B cell (primary cell): Measurements from ENCODE around the gene MRTFA.

Source experiments
- EZH2 ChIP-seq: IDR thresholded peaks from 2 replicates; pipeline ENCODE4 v1.6.1; 2012; ENCODE audit warnings: borderline replicate concordance, low read depth, mild to moderate bottlenecking, moderate library complexity, low read length; ENCODE audit not compliant: insufficient read depth, poor library complexity, severe bottlenecking
- TF ChIP-seq, protein P1 (sequence below): fragments of 200-600 bp; IDR thresholded peaks from one replicate; pipeline ENCODE4 v1.8.0; 2022; ENCODE audit warnings: antibody characterized with exemption, mild to moderate bottlenecking

DNA sequence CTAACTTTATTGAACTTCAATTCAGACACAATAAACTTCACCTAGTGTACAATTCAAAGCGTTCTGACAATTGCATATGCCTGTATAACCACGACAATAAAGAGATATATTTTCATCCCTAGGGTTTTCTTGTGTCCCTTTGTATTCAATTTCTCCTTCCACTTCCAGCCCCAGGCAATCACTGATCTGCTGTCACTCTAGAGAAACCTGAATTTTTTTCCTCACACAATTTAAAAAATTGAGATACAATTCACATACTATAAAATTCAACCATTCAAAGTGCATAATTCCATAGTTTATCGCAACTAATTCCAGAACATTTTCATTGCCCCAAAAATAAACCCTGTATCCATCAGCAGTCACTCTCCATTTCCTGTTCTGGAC, 116.6 kb downstream of the MRTFA start:
- TF ChIP-seq, protein P1, sequence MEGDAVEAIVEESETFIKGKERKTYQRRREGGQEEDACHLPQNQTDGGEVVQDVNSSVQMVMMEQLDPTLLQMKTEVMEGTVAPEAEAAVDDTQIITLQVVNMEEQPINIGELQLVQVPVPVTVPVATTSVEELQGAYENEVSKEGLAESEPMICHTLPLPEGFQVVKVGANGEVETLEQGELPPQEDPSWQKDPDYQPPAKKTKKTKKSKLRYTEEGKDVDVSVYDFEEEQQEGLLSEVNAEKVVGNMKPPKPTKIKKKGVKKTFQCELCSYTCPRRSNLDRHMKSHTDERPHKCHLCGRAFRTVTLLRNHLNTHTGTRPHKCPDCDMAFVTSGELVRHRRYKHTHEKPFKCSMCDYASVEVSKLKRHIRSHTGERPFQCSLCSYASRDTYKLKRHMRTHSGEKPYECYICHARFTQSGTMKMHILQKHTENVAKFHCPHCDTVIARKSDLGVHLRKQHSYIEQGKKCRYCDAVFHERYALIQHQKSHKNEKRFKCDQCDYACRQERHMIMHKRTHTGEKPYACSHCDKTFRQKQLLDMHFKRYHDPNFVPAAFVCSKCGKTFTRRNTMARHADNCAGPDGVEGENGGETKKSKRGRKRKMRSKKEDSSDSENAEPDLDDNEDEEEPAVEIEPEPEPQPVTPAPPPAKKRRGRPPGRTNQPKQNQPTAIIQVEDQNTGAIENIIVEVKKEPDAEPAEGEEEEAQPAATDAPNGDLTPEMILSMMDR = no peak
- TF ChIP-seq EZH2 = no peak
